HG03432 (cell line): ENCODE results near the gene FAM163A.

Experiments used
- ATAC-seq: cut with Tn5 transposase; IDR thresholded peaks from one replicate; pipeline ENCODE4 v1.9.1; 2021; ENCODE audit warnings: mild to moderate bottlenecking, moderate library complexity; ENCODE audit not compliant: unreplicated experiment

Gene FAM163A

GRCh38 chr1:179812501-179813292 lies 69.6 kb downstream of the FAM163A start:
- no peak for ATAC-seq

DNA sequence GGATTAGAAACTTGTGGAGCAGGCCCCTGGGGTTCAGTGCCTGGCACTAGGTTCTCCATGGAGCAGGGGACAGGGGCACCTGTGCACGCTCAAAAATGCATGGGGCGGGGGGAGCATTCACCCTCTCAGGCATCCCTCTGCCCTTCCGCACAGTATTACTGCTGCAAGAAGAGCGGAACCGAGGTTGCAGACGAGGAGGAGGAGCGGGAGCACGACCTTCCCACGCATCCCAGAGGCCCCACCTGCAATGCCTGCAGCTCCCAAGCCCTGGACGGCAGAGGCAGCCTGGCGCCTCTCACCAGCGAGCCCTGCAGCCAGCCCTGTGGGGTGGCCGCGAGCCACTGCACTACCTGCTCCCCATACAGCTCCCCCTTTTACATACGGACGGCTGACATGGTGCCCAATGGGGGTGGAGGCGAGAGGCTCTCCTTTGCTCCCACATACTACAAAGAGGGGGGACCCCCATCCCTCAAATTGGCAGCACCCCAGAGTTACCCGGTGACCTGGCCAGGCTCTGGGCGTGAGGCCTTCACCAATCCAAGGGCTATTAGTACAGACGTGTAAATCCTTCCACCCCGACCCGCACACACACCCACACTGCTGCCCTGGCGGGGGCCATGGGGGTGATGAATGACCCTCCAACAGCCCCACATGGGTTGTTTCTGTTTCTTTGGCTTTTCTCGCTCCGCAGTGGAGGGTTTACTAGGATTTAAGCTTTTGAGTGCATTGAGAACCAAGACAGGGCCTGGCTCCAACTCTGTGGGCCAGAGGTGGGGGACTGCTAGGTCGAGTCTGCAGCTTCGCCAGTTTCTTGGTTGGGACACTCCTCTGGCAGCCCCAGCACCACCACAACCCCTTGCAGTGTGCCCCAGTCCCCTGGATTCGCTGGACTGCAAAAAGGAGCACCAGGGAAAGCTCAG lies 70.8 kb downstream of the FAM163A start:
- ATAC-seq, result no peak

GRCh38 chr1:179814546-179814838 lies 71.4 kb downstream of the FAM163A start:
- peak; percentile 32 for ATAC-seq

DNA sequence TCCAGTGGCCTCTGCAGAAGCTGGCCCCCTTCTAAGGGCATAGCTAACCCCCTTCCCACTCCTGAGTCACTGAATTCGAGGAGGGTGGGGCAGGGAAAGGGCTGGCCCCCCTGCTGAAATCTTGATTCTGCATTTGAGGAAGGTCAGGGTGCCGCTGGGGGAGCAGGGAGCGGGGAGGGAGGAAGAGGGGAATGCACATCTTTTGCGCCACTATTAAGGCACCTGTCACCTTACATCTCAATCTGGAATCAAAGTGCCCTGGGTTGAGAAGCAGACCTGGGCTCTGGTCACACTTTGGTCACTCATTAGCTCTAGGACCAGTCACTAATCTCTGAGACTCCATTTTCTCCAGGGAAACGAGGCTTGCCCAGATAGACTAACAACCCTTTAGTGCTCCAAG lies 72.5 kb downstream of the FAM163A start:
- no peak for ATAC-seq

DNA sequence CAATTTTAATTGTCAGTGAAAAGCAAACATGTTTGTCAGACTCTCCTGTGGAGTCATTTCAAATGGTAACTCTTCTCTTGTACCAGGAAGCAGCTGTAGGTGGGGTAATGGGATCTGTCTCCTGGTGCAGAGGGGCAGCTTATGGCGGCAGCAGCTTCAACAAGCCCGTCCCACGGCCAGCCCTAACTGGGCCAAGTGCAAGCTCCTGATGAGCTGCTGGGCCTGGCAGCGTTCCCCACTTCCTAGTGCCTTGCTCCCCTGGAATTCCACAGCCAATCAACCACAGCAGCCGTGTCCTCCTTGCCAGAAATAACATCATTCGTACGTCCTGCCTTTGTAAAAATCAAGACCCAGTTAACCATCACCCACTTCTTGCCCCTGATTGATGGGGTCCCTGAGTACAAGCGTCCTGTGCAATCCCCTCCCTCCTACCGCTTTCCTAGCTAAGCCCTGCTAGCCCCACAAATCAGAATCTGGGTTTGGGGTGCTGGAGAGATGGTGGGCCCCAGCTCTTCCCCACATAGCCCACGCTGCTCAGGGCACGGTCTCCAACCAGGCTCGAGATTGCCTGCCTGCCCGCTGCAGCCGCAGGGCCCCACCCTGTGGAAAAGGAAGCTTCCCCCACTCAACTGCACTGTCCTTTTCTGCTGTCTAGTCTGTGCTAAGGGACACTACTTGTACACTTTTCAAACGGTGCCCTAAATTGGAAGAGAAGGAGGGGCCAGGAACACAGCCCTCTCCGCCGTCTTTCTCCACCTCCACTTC lies 73.3 kb downstream of the FAM163A start:
- no peak for ATAC-seq

DNA sequence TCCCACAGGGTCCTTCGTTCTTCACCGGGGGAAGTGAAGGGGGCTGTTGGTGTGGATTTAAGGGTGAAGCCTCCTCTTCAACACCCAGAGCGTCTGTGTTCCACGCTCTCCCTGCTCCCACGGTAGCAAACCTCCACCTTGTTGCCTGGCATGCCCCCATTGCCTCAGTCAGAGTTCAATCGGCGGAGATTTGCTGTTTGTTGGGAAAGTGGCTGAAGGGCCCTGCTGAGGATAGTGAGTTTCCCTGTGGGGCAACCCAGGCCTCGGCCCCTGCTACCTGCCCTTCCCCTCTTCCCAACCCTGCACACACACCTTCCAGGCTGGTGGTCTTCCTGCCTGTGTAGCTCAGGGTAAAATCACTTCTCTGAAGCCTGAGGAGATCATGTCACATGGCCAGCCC lies 74.0 kb downstream of the FAM163A start:
- no peak for ATAC-seq

- no peak for ATAC-seq
Observed at GRCh38 chr1:179817789-179818188, 74.7 kb downstream of the FAM163A start.

GRCh38 chr1:179818260-179818659 lies 75.2 kb downstream of the FAM163A start:
- ATAC-seq, result no peak

- ATAC-seq, result no peak
Observed at GRCh38 chr1:179818743-179819173, 75.7 kb downstream of the FAM163A start.

GRCh38 chr1:179820226-179820970 lies 77.3 kb downstream of the FAM163A start:
- ATAC-seq, result no peak

- ATAC-seq, result no peak
Observed at GRCh38 chr1:179821524-179821923, 78.4 kb downstream of the FAM163A start.

- ATAC-seq, result no peak
Observed at GRCh38 chr1:179822065-179822464, 79.0 kb downstream of the FAM163A start.

DNA sequence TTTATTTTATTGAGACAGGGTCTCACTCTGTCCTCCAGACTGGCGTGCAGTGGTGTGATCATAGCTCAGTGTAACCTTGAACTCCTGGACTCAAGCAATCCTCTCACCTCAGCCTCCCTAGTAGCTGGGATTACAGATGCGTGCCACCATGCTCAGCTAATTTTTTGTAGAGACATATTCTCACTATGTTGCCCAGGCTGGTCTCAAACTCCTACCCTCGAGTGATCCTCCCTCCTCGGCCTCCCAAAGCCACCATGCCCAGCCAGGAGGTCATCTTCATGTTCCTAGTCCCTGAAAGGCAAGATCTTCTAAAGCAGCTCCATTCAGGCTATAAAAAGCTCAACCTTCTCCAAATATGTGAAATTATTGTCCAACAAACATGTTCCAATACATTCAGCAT lies 80.6 kb downstream of the FAM163A start:
- ATAC-seq, result no peak

DNA sequence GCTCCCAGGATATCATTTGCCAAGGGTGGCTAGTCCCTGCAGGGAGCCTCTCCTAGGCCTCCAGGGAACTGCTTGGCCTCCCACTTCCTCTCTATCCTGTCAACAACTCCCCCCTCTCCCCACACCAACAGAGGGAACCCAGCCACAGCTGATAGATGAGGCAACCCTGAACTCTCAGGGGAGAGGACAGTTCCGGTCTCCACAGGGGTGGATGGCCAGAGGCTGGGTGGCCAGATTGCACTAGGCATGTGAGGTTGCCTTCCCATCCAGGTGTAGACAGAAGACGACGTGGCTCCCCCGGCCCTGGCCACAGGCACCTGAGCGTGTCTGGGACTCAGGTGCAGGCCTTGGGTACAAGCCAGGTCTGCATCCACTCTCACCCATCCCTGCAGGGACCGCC lies 81.2 kb downstream of the FAM163A start:
- ATAC-seq, result no peak

- no peak for ATAC-seq
Observed at GRCh38 chr1:179825206-179825605, 82.1 kb downstream of the FAM163A start.

DNA sequence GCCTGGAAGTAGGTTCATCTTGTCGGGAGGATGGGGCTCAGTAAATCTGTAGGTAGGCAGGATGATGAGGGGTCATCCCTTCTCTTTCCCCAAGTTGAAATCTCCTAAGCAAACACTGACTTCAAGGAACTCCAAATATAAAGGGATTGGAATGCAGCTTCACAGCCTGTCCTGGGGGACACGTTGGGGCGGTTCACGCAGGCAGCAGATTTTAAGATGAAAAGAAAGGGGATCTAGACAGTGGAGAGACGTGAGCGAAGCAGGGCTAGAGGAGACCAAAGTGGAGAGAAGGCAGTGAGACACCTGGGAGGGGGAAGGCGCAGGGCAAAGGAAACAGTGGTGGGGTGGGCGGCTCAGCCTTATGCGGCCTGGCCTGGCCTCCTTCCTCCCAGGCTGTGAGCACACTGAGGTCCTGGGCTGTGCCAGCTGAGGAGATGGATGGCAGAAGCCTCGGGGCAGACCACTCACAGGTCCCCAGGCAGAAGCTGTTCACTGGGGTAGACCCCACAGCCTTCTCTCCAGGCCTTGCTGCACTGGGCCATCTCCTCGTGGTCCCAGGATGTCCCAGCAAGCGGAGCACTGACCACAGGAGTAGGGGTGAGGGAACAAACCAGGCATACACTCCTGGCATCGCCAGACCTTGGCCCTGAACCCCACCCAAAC lies 82.8 kb downstream of the FAM163A start:
- ATAC-seq, result no peak

DNA sequence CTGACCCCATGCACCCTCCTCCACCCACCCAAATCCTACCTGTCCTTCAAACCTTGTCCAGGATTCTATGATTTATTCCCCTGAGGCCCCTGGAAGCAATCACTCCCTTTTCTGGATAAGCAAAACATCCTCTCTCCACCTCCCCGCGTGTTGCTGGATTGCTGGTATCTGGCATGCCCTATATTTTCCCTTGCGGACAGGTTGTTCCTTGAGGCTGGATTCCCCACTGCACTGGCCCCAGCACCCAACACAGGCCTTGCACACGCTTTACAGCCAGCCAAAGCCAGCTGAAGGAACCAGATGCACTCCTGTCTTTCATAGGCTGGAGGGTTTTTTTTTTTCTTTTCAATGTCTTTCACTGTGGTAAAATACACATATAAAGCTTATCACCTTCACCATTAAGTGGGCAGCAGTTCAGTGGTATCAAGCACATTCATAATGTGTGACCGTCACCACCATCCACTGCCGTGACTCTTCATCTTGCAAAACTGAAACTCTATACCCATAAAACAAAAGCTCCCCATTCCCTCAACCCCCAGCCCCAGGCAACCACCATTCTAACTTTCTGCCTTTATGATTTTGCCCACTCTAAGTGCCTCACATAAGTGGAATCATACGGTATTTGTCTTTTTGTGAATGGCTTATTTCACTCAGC lies 83.7 kb downstream of the FAM163A start:
- ATAC-seq, result no peak

DNA sequence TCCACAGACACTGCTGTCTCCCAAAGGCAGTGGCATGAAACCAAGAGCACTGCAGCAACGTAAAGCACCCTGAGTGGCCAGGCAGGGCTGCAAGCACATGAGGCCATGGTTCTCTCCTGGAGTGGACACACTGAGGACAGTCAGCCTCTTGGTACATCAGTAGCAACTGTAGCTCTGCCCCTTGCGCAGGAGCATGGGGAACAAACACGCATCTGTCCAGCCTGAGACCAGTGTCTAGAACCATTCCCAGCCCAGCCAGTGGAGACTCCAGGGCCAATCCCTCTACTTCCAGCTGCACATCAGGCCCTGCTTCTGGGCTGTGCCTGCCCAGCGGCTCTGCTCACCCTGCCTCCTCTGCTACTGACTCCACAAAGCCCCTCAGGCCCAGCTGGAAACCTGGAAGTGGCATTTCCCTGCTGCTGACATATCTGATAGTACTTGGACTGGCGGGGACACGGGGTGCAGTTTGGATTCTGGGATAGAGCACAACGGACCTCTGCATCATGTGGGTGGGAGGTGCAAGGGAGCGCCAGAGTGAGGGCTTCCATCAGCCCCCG lies 85.5 kb downstream of the FAM163A start:
- no peak for ATAC-seq

GRCh38 chr1:179831225-179831624 lies 88.1 kb downstream of the FAM163A start:
- no peak for ATAC-seq
